ENCODE results near the gene LANCL1.

The LANCL1 gene

DNA sequence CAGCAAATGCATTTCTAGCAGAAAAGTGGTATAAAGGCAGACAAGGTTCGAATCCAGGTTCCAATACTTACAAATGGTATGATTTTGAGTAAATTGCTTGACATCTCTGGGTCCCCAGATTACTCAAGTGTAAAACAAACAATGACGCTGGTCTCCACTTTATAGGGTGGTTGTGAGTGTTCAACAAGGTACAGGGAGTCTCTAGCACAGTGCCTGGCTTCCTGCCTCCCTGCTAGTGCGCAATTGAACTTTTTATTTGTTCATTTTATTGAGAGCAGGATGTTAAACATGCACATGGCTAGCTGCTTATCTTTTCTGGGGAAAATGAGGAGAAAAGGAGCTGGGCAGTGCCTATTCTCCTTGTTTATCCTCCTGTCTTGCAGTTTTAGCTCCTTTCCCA lies 86.7 kb downstream of the LANCL1 start:
- no peak for DNase-seq

DNA sequence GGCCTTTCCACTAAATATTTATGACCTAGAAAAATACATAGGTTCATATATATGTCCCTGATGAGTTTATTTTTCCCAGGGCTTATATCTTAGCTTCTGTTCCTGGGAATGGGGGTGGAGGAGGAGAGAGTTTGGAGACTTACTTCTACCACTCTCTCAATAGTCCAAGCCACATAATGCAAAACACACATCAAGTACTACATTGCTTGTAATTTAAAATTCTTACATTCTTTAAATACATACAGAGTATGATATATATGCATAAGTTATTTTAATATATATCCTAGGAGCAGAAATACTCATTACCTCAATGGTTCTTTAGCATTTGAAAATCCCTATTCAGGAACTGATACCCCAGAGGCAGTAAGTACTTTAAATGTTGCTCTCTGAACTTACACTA lies 88.4 kb downstream of the LANCL1 start:
- no peak for DNase-seq

DNA sequence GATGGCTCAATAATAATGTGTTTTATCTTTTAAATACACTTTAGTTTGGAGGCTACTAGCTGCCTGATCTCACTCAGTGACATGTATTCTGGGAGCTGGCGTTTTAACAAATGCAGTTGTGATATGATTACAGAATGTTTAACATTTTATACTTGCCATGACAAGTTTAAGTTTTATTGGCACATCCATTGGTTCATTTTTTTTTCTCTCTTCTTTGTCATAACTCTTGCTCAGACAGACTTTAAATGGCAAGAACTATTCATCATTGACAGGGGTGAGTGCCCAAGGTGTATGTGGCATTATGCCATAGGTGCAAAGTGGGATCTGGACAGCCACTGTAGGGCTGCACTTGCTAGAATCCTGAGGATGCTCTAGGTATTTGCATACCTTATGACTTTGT lies 89.5 kb downstream of the LANCL1 start:
- DNase-seq, result no peak

Measured in activated T-cell treated with anti-CD3 and anti-CD28 coated beads, Interleukin-2, amount 50 U/mL, for 1 hour (primary cell).